Gastrocnemius medialis (tissue), 4 donors: ENCODE results near the gene MKRN2OS.

Experiments
- CTCF ChIP-seq, 5 experiments: fragments of 450-650 bp in 3 of 5; fragments of 200-600 bp in 2 of 5; sonication (generic) in 2 of 5; IDR thresholded peaks in 4 of 5; conservative IDR thresholded peaks in 1 of 5; 1 replicate in 4 of 5; 2 replicates in 1 of 5; pipeline ENCODE4 v1.5.1; 2016 to 2019; ENCODE audit warnings: antibody characterized with exemption in 5 of 5, mild to moderate bottlenecking in 3 of 5, moderate library complexity in 3 of 5
- POLR2A ChIP-seq, 2 donors: fragments of 450-650 bp; IDR thresholded peaks; one replicate each; pipeline ENCODE4 v1.6.1; 2017; ENCODE audit warnings: antibody characterized with exemption in 2 of 2, mild to moderate bottlenecking in 2 of 2, moderate library complexity in 2 of 2

GRCh38 chr3:12561397-12561796 is 16.1 kb upstream of the MKRN2OS start:
- no peak for TF ChIP-seq CTCF (IDR thresholded peaks at IDR 0.05 in 4 of 5, conservative IDR thresholded peaks at IDR 0.05 in 1 of 5)
- no peak for TF ChIP-seq POLR2A (IDR thresholded peaks at IDR 0.05)
